HS-27A (cell line): ENCODE results near the gene SYPL2.
"Not testable (repeated sequence)": the region's sequence is repeated elsewhere in the genome, so short reads cannot be mapped to it uniquely, and the experiment has no call there.

ENCODE experiments used
- DNase-seq: peaks from one replicate; pipeline ENCODE4 v3.0.0-alpha.2; 2012; ENCODE audit warnings: low read depth, missing footprints

SYPL2 gene

DNA sequence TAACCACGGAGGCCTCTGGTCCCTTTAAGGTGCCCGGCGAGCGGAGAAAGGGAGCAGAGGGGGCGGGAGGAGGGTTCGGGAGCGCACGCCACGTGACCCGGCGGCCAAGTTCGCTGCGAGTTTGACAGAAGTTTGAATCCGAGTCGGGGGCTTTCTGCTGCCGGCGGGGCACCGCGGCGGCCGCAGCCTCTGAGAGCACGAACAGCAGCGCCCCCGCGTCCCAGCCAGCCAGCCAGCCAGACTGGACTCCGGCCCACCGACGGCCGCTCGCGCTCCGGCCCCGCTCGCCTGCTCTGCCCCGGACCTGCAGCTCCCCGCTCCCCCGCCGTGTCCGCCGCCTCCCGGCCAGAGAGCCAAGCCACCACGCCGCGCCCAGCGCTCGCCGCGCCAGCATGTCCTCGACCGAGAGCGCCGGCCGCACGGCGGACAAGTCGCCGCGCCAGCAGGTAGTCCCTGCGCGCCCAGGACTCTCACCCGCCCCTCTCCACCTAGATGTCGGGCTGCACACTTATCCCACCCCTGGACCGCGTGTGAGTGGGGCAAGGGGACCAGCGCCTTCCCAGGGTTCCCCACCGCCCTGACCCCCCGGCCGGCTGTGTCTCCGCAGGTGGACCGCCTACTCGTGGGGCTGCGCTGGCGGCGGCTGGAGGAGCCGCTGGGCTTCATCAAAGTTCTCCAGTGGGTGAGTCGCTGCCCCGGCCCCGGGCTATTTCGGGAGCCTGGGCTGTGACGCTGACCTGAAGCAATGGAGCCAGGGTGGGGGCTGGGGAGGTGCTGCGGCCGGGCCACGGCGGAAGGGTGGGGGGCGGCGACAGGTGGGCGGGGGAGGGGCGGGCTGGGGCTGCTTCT lies at the start of gene SYPL2:
Gene SYPL2 (plus strand): TSS at position 95 of the 849 bp plus-strand sequence. CDS start 298 bp downstream, at position 393.
- DNase-seq, result no peak

- no peak for DNase-seq
Observed at GRCh38 chr1:109423498-109423897, 42.8 kb upstream of the SYPL2 start.

GRCh38 chr1:109425391-109426280 lies 40.7 kb upstream of the SYPL2 start:
- DNase-seq, result peak; percentile 56

DNA sequence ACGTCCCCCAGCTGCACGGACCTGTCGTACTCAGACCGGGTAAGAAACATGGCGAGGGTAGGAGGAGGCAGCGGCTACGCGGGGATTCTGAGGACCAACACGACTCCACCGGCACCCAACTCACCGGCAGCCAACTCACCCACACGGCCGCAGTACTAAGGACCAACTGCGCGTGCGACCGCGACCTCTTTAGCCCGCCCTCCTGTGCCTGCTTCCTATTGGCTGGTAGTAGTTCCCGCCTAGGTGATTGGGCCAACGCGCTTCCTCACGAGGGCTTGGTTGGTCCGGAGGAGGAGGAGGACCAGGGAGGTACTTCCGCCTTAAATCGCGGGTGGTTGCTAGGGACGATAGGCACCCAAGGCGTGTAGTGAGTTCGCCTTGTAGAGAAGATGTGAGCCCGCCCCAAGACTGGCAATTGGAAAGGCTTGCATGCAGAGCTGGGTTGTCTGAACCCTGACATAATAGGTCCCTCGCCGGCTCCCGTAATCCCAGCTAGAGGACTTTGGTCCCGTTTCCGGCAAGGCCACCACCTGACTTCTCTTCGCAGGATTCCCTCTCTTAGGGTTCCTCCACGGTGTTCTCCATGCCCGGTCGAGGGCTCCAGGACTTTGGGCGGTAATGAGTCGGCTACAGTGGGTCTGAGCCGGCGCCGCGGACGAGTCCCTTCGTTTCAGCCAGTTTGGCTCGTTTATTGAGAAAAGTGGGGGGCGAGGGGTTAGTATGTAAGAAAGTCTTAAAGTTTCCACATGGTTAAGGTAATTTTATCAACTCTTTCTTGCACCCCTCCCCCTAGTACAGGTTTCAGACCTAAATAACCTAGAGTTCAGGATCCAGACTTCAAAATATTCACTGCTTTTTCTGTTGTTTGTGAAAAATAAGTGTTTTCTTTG lies 39.8 kb upstream of the SYPL2 start, which contains the start of gene PSMA5:
Gene PSMA5 (minus strand): TSS at position 168 of the 890 bp plus-strand sequence. CDS start 118 bp downstream, at position 50.
- peak; percentile 99 for DNase-seq

DNA sequence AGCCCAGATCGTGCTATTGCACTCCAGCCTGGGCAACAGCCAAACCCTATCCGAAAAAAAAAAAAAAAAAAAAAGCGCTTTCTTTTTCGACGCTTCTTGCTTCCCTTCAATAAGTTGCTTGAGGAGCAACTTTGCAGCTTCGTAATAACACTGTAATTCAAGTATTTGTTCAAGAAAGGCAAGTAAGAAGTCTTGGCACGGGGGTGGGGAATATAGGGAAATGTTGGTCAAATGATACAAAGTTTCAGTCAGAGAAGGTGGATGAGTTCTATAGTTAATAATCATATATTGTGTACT lies 39.2 kb upstream of the SYPL2 start:
- DNase-seq, result no peak

DNA sequence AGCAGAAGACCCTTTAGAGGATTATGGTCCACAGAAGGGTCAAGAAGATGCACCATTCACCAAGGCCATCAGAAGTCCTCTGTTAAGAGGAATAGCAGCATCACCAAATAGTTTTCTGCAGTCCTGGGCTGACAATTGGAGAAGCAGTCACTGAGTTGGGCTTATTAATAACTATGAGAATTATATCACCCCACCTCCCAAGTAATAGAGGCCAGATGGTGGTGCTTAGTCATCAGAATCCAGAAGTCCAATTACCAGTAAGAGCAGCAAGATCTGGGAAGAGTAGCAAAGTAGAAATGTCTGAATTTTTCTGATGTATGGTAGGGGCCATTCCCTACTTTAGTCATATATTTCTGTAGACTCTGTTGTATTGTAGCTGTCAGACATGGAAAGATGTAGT lies 34.0 kb upstream of the SYPL2 start:
- DNase-seq, result no peak

- DNase-seq, result no peak
Observed at GRCh38 chr1:109433322-109433721, 33.0 kb upstream of the SYPL2 start.

DNA sequence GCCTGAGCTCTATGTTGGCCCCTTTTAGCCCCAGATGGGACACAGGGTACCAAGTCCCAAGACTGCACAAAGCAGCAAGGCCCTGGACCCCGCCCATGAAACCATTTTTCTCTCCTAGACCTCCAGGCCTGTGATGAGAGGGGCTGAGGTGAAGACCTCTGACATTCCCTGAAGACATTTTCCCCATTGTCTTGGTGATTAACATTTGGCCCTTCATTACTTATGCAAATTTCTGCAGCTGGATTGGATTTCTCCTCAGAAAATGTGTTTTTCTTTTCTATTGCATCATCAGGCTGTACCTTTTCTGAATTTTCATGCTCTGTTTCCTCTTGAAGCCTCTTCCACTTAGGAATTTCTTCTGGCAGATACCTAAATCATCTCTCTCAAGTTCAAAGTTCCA lies 31.9 kb upstream of the SYPL2 start:
- no peak for DNase-seq

DNA sequence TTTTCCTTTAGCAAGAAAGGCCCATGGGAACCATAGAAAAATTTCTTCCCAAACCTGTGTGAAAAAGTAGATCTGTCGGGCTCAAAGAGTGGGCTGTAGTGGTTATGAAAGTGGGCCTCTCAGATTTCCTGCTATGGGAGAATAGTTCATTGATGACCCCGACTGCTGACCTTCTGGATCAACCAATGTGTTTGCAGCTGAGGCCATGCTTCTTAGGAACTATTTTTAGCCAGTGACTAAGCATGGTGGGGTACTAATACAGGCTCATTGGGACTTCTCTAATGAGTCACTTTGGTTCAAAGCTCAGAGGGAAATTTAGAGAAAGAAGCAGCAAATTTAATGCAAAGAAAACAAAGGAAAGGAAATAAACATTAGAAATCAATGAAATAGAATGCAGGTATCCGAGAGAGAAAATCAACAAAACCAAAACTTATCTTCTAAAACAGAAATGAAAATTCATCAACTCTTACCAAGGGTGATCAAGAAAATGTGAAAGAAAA lies 27.5 kb upstream of the SYPL2 start:
- DNase-seq, result peak; percentile 68

- DNase-seq, result no peak
Observed at GRCh38 chr1:109441069-109441468, 25.3 kb upstream of the SYPL2 start.

DNA sequence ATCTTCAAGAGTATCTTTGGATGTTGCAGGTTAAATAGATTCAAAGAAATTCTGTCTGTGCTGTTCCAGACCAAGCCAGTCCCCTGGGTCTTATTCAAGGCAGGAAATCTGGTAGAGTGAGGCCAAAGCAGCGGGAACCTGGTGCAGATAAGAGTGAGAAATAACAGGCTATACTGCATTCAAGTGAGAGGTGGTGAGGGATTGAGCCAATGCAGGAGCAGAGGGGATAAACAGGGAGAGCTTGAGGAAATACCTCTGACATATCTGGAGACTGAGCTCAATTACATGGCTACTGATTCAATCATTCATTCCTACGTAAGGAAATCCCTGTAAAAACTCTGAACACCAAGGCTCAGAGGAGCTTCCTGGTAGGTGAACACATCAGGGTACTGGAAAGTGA lies 22.9 kb upstream of the SYPL2 start:
- no peak for DNase-seq

GRCh38 chr1:109444346-109444745 lies 22.0 kb upstream of the SYPL2 start:
- no peak for DNase-seq

- not testable (repeated sequence) for DNase-seq
Observed at GRCh38 chr1:109445949-109446695, 20.2 kb upstream of the SYPL2 start.

DNA sequence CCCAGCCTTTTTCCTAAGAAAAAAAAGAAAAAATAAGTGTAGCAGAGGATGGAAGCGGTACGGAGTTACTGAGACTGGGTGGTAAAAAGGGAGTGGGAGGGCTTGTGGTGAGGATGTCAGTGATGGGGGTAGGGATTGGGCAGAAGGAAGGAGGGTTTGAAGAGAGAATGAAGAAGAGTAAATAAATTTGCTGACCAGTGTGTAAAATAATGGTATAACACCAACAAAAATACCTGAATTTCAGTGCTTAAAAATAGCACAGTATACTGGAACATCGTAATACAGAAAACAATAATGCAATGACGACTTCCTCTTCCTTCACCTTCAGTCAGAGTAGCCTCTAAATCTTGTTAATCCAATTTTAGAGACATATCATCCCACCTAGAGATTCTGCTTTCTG lies 18.8 kb upstream of the SYPL2 start:
- no peak for DNase-seq

DNA sequence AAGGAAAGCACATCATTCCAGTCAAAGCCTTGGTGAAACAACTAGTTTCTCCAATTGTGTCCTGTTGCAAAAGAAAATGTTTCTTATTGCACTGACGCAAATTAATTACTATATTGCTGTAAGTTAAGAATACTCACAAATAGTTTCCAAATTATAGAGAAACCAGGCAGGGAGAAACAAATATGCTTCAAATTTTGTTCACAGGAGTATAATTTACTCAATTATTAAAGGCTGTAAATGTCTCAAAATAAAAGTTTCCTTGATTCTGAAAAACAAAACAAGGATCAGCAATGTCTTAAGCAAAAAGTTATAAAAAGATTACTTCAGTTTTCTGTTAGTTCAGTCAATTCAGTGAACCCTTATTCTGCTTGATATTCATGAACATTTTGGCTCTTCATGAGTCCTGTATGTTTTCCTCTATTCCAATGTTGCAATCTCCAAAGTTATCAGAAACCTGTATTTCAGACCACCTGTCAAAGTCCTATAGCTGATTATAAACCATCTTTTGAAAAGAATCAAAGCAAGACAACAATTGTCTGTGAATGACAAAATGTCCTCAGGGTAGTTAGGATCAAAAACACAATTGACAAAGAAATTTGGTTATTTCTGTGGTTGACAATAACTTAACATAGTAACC lies 11.7 kb upstream of the SYPL2 start:
- DNase-seq, result no peak

DNA sequence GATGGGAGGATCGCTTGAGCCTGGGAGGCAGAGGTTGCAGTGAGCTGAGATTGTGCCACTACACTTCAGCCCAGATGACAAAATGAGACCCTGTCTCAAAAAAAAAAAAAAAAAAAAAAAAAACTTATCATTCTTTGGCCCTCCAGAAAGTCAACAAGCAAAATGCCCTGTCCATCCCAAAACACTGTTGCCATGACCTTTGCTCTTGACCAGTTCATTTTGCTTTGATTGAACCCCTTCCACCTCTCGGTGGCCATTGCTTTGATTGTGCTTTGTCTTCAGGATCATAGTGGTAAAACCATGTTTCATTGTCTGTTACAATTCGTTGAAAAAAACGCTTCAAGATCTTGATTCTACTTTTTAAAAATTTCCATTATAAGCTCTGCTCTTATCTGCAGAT lies 8.5 kb upstream of the SYPL2 start:
- DNase-seq, result no peak

DNA sequence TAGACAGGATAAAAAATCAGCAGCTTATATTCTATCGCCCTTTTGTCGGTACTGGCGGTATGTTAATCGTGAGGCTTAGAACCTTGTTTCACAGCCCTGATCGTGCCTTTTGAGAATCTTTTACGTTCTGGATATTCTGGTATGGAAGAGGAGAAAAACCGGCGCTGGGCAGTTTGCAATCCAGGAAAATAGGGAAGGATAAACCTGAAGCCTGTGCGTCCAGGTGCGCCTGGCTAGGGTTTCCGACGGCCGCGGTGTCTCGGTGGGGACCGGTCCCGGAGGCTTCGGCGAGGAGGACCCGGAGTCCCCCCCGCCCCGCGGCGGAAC lies 258 bp upstream of the SYPL2 start:
- no peak for DNase-seq

DNA sequence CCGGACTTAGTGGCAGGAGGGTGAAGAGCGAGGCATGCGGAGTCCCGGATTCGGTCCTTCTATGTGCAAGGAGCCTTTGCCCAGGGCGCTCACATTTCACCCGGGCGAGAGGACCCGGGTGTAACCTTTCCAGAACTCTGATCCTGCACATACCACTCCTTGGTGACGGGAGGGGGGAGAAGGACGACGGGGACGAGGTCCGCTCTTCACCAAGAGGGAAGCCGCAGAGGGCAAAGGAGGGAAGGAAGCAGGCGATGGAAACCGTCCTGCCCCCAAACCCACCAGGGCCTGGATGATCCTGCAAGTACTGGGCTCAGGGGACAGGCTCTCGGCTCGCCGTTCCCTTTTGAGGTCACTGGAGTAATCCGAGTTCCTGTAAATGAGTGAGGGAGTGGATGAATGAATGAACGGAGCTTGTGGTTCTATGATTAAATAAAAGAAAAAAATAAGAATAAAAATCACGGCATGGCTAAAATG lies 993 bp downstream of the SYPL2 start:
- DNase-seq, result no peak

DNA sequence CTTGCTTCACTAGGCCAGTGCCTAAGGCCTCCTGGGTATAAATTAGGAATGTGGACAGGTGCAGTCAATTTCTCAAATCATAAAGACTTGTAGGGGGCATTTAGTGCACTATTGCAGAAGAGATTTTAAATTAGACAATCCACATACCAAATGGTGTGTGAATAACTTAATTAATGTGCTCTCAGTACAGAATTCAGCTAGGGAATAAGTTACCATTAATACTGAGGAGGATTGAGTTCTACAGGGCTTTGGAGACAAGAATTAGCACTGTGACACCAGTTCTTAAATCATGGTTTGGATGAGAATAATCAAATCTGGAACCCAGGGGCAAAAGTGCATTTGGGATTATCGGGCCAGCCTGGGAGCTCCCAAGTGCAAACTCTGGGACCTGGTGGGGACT lies 1.7 kb downstream of the SYPL2 start:
- no peak for DNase-seq

DNA sequence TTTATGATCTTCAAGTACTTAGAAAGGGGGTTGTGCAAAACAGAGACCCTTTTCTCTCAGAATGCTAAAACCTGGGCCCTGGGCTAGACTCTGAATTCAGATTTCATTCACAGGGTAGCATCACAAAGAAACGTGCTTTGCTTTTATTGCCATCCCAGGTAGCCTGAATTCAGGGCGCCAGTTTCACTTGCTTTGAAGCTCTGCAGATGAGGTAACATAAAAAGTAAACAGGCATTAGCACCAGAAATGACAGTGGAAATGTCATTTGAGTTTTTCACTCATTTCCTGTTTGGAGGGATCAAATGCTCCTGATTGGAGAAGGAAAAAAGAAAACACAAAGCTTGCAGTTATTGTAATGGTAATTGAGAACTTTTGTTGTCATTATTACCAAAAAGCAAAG lies 2.6 kb downstream of the SYPL2 start:
- no peak for DNase-seq

GRCh38 chr1:109470245-109470644 lies 3.9 kb downstream of the SYPL2 start:
- no peak for DNase-seq
